Central memory CD8-positive, alpha-beta T cell (primary cell): ENCODE results near the gene SPEM3.

Experiments
- ATAC-seq: fragments of 150-1000 bp; cut with Tn5 transposase; replicated peaks from 2 replicates; pipeline ENCODE4 v1.10.0; 2022; ENCODE audit warnings: mild to moderate bottlenecking, moderate FRiP score, moderate number of reproducible peaks; ENCODE audit not compliant: poor library complexity, severe bottlenecking; ENCODE audit errors: extremely low read depth
- DNase-seq, 2 donors: peaks; one replicate each; pipeline ENCODE4 v3.0.0; 2021; ENCODE audit warnings: low spot score in 2 of 2
- H3K27ac Mint-ChIP-seq: one replicate; pipeline ENCODE4 v1.8.0; 2022; ENCODE audit warnings: low read depth, mild to moderate bottlenecking, moderate library complexity, mixed read lengths
- H3K27me3 Mint-ChIP-seq: one replicate; pipeline ENCODE4 v1.8.0; 2022; ENCODE audit warnings: mixed read lengths
- H3K36me3 Mint-ChIP-seq: one replicate; pipeline ENCODE4 v1.8.0; 2022; ENCODE audit warnings: mild to moderate bottlenecking, moderate library complexity, mixed read lengths; ENCODE audit not compliant: insufficient read depth
- H3K4me1 Mint-ChIP-seq: one replicate; pipeline ENCODE4 v1.8.0; 2022; ENCODE audit warnings: mixed read lengths
- H3K4me3 Mint-ChIP-seq: one replicate; pipeline ENCODE4 v1.8.0; 2022; ENCODE audit warnings: mild to moderate bottlenecking, moderate library complexity, mixed read lengths
- H3K9me3 Mint-ChIP-seq: one replicate; pipeline ENCODE4 v1.8.0; 2022; ENCODE audit warnings: mixed read lengths

Gene SPEM3

DNA sequence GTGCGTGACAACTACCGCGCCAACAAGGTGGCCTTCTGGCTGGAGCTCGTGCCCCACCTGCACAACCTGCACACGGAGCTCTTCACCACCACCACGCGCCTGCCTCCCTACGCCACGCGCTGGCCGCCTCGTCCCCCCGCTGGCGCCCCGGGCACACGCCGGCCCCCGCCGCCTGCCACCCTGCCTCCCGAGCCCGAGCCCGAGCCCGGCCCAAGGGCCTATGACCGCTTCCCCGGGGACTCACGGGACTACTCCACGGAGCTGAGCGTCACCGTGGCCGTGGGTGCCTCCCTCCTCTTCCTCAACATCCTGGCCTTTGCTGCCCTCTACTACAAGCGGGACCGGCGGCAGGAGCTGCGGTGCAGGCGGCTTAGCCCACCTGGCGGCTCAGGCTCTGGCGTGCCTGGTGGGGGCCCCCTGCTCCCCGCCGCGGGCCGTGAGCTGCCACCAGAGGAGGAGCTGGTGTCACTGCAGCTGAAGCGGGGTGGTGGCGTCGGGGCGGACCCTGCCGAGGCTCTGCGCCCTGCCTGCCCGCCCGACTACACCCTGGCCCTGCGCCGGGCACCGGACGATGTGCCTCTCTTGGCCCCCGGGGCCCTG lies 11.5 kb upstream of the SPEM3 start:
- peaks cover 11% of the 10 kb centered on the region for H3K27me3 Mint-ChIP-seq
- no peak overlapping the region for H3K4me3 Mint-ChIP-seq
- ATAC-seq = no peak
- DNase-seq = no peak
- no peaks in the 10 kb centered on the region for H3K4me1 Mint-ChIP-seq
- no peaks in the 10 kb centered on the region for H3K9me3 Mint-ChIP-seq
- no peak overlapping the region for H3K27ac Mint-ChIP-seq
- peaks cover 2% of the 10 kb centered on the region for H3K36me3 Mint-ChIP-seq

DNA sequence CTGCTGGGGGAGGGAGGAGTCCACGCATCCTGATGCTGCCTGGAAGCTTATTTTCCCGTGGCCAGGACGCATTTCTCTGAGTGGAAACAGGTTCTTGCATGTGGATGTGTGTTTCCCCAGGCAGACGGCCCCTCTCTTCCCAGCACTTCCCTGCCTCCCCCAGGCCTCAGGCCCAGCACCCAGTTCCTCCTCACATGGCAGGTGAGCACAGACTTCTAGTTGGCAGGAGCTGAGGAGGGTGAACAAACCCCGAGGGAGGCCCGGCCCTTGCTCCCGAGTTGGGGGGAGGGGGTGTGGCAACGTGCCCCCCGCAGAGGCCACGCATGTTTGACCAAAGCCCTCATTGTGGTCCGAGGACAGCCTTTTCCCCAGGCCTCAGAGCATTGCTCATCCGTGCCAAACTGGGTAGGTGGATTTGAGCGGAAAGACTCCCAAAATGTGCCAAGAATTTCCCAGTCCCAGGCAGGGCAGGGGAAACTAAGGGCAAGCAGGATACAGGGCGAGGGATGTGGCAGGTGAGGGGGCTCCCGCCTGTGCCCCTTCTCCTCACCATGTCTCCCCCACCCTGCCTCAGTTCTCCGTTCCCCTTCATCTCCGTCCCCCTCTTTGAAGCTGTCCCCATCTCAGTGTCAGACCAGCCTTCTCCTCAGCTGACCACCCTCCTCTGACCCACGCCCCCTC lies 10.0 kb upstream of the SPEM3 start:
- Mint-ChIP-seq H3K4me3 (no peak overlapping the region), H3K27ac (no peak overlapping the region), H3K36me3 (no peaks in the 10 kb centered on the region), H3K4me1 (no peaks in the 10 kb centered on the region), H3K27me3 (peaks cover 11% of the 10 kb centered on the region), H3K9me3 (no peaks in the 10 kb centered on the region)
- ATAC-seq = no peak
- DNase-seq = no peak

DNA sequence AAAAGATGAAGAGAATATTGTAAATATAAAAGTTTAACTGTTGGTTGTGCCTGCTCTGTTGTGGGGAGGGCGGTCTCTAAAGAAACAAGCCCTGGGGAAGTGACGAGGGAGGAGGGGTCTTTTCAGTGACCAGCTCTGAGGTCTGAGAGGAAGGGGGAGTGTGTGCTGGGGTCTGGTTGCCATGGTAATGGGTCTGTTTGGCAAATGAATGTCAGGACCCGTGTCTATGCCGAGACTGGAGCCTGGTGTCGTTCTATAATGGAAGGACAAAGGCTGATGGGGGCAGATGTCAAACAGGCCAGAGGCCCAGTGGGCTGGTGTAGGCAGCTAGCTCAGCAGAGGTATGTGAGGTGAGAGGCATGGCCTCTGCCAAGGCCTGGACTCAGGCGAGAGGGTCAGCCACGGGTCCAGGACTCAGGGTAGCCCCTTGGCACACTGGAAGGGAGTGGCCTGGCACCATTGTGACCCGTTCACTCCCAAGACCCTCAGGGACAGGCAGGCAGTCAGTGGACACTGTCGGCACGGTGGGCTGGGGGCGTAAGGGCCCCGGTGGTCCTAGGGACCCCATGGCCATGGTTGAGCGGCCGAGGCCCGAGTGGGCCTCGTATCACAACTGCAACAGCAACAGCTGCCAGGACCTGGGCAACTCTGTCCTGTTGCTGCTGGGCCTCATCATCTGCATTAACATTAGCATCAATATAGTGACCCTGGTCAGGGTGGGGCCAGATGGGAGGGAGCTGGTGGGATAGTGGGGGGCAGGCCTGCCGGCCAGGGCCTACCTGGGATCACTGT lies 8.6 kb upstream of the SPEM3 start, which contains the start of gene SPEM1:
Gene SPEM1, plus strand, starts transcription at position 506 of the 792 bp plus-strand sequence. Its CDS starts 61 bp downstream, at position 567.
- H3K27ac Mint-ChIP-seq = no peak within 1 kb of the TSS
- no peak within 1 kb of the TSS for H3K4me3 Mint-ChIP-seq
- peaks cover 11% of the 10 kb centered on the region for H3K27me3 Mint-ChIP-seq
- ATAC-seq (no peak), DNase-seq (no peak)
- no peaks in the 10 kb centered on the region for H3K36me3 Mint-ChIP-seq
- no peaks in the 10 kb centered on the region for H3K9me3 Mint-ChIP-seq
- no peaks in the 10 kb centered on the region for H3K4me1 Mint-ChIP-seq

DNA sequence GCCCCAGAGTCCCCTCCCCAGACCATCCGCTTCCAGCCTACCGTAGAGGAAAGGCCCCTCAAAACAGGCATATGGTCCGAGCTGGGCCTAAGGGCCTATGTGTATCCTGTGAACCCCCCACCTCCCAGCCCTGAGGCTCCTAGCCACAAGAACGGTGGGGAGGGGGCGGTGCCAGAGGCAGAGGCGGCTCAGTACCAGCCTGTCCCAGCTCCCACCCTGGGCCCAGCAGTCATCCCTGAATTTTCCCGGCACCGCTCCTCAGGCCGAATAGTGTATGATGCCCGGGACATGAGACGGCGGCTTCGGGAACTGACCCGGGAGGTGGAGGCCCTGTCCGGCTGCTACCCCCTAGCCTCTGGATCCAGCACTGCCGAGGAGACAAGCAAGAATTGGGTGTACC lies 7.5 kb upstream of the SPEM3 start:
- ATAC-seq = no peak
- Mint-ChIP-seq H3K27me3 (peaks cover 11% of the 10 kb centered on the region), H3K4me1 (no peaks in the 10 kb centered on the region), H3K4me3 (no peak overlapping the region), H3K36me3 (peaks cover 2% of the 10 kb centered on the region), H3K9me3 (no peaks in the 10 kb centered on the region), H3K27ac (no peak overlapping the region)
- no peak for DNase-seq

DNA sequence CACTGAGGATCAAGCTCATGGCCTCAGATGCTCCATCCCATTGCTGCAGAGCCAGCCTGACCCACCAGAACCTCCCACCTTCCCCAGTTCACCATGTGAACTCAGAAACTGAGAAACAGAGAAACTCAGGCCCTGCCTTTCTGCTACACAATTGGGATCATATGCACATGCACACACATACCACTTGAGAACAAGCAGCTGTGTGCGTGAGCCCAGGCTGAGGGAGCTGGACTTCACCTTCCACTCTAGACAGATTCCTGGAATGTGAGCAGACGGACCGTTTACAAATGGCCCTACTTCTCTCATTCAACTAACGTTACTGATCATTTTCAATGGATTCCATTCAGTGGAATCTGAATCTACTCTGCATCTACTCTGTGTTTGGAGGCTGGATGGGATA lies 5.0 kb upstream of the SPEM3 start:
- H3K4me1 Mint-ChIP-seq = no peaks in the 10 kb centered on the region
- H3K4me3 Mint-ChIP-seq = no peak overlapping the region
- H3K27ac Mint-ChIP-seq = no peak overlapping the region
- DNase-seq (no peak), ATAC-seq (no peak)
- H3K9me3 Mint-ChIP-seq = no peaks in the 10 kb centered on the region
- H3K27me3 Mint-ChIP-seq = peaks cover 9% of the 10 kb centered on the region
- H3K36me3 Mint-ChIP-seq = peaks cover 2% of the 10 kb centered on the region

DNA sequence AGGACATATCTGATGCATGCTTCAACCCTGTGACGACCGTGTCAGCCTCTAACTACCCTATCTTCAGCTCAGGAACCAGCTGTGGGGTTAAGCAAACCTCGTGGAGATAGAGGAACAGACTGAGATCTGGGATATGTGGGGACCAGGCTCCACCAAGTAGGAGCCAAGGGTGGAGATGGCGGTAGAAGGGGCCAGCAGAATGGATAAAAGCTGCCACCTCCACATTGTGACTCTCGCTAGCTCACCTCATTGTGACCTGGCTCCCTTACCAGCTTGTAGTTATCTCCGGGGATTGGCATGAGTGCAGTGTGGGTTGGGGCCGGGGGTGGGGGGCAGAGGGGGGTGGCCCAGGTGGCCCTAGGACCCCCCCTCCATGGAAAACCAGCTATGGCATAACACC lies 3.3 kb upstream of the SPEM3 start, which contains the start of gene SPEM2:
Gene SPEM2, plus strand, starts transcription at position 301 of the 400 bp plus-strand sequence. Its CDS starts 73 bp downstream, at position 374.
- Mint-ChIP-seq H3K4me1 (no peaks in the 10 kb centered on the region), H3K27ac (peak within 1 kb of the TSS; percentile 8), H3K36me3 (peaks cover 4% of the 10 kb centered on the region), H3K9me3 (no peaks in the 10 kb centered on the region), H3K4me3 (no peak within 1 kb of the TSS), H3K27me3 (no peaks in the 10 kb centered on the region)
- no peak for DNase-seq
- ATAC-seq = no peak

DNA sequence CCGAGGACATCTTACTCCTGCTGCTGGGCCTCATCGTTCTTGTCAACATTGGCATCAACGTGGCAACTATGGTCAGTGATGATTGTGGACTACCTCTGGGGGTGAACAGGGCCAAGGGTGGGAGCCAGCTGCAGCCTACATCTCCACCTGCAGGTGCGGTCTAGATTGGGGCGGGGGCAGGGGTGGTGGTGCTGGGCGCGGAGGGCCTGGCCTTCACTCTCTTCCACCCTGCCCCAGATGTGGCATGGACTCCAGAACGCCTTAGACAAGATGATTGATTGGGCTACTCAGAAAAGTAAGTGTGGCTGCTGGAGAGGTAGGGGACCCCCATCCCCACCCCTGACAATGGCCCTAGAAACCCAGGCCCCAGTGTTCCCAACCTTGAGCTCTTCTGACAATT lies 2.9 kb upstream of the SPEM3 start:
- DNase-seq (no peak), ATAC-seq (no peak)
- Mint-ChIP-seq H3K27me3 (no peaks in the 10 kb centered on the region), H3K4me1 (no peaks in the 10 kb centered on the region), H3K27ac (no peak overlapping the region), H3K36me3 (peaks cover 4% of the 10 kb centered on the region), H3K4me3 (no peak overlapping the region), H3K9me3 (no peaks in the 10 kb centered on the region)

DNA sequence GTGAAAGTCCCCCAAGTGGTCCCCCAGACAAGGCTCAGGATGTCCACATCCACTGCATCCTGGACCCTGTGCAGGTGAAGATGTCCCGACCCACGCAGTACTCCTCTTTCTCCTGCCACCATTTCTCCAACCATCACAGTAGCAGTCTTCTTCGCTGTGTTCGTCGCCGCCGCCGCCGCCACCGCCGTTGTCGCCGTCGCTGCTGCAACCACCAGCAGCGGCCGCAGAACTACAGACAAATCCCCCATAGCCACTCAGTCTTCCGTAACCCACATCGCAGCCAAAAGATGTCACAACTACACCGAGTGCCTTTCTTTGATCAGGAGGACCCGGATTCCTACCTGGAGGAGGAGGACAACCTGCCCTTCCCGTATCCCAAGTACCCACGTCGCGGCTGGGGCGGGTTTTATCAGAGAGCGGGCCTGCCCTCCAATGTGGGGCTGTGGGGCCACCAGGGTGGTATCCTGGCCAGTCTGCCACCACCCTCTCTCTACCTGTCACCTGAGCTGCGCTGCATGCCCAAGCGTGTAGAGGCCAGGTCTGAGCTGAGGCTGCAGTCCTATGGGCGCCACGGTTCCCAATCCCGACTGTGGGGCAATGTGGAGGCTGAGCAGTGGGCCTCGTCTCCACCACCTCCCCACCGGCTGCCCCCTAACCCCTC lies 2.3 kb upstream of the SPEM3 start:
- Mint-ChIP-seq H3K27me3 (no peaks in the 10 kb centered on the region), H3K36me3 (peaks cover 4% of the 10 kb centered on the region), H3K4me3 (no peak overlapping the region), H3K9me3 (no peaks in the 10 kb centered on the region), H3K4me1 (no peaks in the 10 kb centered on the region), H3K27ac (no peak overlapping the region)
- ATAC-seq = no peak
- no peak for DNase-seq

DNA sequence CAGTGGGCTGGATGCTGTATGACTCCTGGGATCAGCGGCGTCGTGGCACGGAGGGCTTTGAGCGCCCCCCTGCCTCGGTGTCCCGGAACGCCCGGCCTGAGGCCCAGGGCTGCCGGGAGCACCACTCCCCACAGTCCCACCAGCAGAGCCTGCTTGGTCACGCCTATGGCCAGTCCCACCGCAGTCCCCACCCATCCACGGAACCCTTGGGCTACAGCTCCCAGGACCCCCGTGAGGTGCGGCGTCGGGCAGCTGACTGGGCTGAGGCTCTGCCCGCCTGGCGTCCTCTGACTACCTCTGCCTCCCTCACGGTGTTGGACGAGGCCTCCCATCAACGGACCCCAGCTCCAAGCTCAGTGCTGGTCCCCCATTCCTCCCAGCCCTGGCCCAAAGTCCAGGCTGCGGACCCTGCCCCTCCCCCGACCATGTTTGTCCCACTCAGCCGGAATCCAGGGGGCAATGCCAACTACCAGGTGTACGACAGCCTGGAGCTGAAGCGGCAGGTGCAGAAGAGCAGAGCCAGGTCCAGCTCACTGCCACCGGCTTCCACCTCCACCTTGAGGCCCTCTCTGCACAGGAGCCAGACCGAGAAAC lies 1.7 kb upstream of the SPEM3 start:
- Mint-ChIP-seq H3K27ac (no peak overlapping the region), H3K27me3 (no peaks in the 10 kb centered on the region), H3K36me3 (peaks cover 4% of the 10 kb centered on the region), H3K4me1 (no peaks in the 10 kb centered on the region), H3K9me3 (no peaks in the 10 kb centered on the region), H3K4me3 (no peak overlapping the region)
- DNase-seq = no peak
- no peak for ATAC-seq

DNA sequence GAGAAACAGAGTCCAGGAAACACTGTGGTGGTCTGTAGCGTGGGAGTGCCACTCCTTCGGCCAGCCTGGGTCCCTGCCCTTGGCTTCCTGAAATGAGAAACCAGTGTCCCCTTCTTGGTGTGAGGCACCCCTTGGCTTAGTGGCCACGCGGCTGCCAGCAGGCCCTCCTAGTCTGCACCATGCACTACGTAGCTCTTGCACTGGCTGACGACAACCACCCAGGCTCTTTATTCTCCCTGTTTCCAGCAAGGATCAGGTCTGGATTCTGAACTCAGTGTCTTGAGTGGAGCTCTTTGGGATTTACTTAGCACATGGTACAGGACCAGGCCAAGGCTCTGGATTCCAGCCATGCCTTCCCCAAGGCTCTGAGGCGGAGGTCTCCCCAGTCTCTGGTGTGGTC lies 1.1 kb upstream of the SPEM3 start:
- H3K36me3 Mint-ChIP-seq = peaks cover 4% of the 10 kb centered on the region
- H3K4me1 Mint-ChIP-seq = no peaks in the 10 kb centered on the region
- no peak overlapping the region for H3K27ac Mint-ChIP-seq
- no peak for ATAC-seq
- H3K9me3 Mint-ChIP-seq = no peaks in the 10 kb centered on the region
- H3K27me3 Mint-ChIP-seq = no peaks in the 10 kb centered on the region
- no peak for DNase-seq
- H3K4me3 Mint-ChIP-seq = no peak overlapping the region

DNA sequence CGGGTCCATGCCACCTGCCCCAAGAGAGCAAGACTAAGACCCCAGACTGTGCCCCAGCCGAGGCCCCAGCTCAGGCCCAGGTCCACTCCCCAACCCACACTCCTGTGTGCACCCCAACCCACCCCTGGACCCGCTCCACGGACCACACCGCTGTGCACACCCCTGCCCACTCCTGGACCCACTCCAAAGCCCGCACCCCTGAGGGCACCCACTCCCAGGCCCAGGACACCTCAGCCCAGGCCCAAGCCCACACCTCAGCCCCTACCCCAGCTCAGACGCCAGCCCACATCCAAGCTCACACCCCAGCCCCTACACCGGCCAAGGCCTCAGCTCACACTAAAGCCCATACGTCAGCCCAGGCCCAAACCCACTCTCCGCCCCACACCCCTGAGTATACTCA lies 1.1 kb downstream of the SPEM3 start:
- H3K9me3 Mint-ChIP-seq = no peaks in the 10 kb centered on the region
- no peak overlapping the region for H3K27ac Mint-ChIP-seq
- DNase-seq (no peak), ATAC-seq (no peak)
- no peaks in the 10 kb centered on the region for H3K27me3 Mint-ChIP-seq
- no peaks in the 10 kb centered on the region for H3K4me1 Mint-ChIP-seq
- no peak overlapping the region for H3K4me3 Mint-ChIP-seq
- peaks cover 4% of the 10 kb centered on the region for H3K36me3 Mint-ChIP-seq

DNA sequence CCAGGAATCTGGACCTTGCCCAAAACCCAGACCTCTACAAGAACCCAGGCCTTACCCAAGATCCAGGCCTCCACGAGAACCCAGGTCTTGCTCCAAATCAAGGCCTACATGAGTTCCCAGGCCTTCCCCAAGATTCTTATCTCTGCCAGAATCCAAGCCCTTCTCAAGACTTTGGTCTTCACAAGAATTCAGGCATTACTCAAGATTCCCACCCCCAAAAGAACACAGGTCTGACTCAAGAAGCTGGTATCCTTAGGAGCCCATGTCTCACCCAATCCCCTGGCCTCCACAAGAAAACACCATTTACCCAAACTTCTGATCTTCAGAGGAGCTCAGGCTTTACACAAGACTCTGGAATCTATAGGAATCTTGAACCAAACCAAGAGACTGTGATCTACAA lies 2.6 kb downstream of the SPEM3 start:
- H3K9me3 Mint-ChIP-seq = no peaks in the 10 kb centered on the region
- ATAC-seq = no peak
- H3K4me1 Mint-ChIP-seq = peaks cover 4% of the 10 kb centered on the region
- H3K36me3 Mint-ChIP-seq = peaks cover 8% of the 10 kb centered on the region
- no peak for DNase-seq
- no peak overlapping the region for H3K4me3 Mint-ChIP-seq
- no peaks in the 10 kb centered on the region for H3K27me3 Mint-ChIP-seq
- H3K27ac Mint-ChIP-seq = no peak overlapping the region
